AG10803 (cell line): ENCODE measurements around the gene MUSK.

Experiments used
- DNase-seq: peaks from one replicate; pipeline ENCODE4 v3.0.0; 2010; ENCODE audit warnings: low read depth
- H3K4me3 ChIP-seq: 2 replicates; pipeline ENCODE4 v1.5.1; 2011; ENCODE audit warnings: mild to moderate bottlenecking, low read length, control low read depth
- CTCF ChIP-seq: conservative IDR thresholded peaks from 2 replicates; pipeline ENCODE4 v1.5.1; 2011; ENCODE audit warnings: mild to moderate bottlenecking, low read length, control low read depth, inconsistent platforms

Gene MUSK

GRCh38 chr9:110850401-110851135, 182.0 kb downstream of the MUSK start:
- TF ChIP-seq CTCF = no peak
- DNase-seq = no peak
- H3K4me3 ChIP-seq = no peak overlapping the region
